Stomach (tissue), 9 donors: ENCODE measurements around the gene GABRB1. TPM values are rescaled to one million over a fixed set of nuclear protein-coding genes. Genes with fewer than 3 reads are reported as not detected.

Source experiments
- DNase-seq, 2 donors: peaks; one replicate each; pipeline versions ENCODE4 v3.0.0 to v3.0.0-alpha.2; 2013 to 2019
- H3K27ac ChIP-seq, 5 donors: fragments of 200-600 bp in 4 of 5; sonication (generic) in 4 of 5; one replicate each; pipeline ENCODE4 v1.5.1; 2013 to 2019; ENCODE audit warnings: mild to moderate bottlenecking in 1 of 5, moderate library complexity in 1 of 5
- H3K27me3 ChIP-seq, 3 donors: fragments of 200-600 bp; sonication (generic); one replicate each; pipeline ENCODE4 v1.5.1; 2017 to 2019; ENCODE audit warnings: mixed run types in 1 of 3
- H3K36me3 ChIP-seq, 4 donors: fragments of 200-600 bp; sonication (generic); 1 replicate in 3 of 4; 2 replicates in 1 of 4; pipeline ENCODE4 v1.5.1; 2016 to 2019
- H3K4me1 ChIP-seq, 4 donors: fragments of 200-600 bp; sonication (generic); one replicate each; pipeline ENCODE4 v1.5.1; 2016 to 2019
- H3K4me3 ChIP-seq, 4 donors: fragments of 200-600 bp; sonication (generic) in 3 of 4; one replicate each; pipeline ENCODE4 v1.5.1; 2016 to 2019; ENCODE audit warnings: mild to moderate bottlenecking in 1 of 4
- H3K9me3 ChIP-seq, 4 donors: fragments of 200-600 bp; sonication (generic); one replicate each; pipeline ENCODE4 v1.5.1; 2016 to 2019
- EP300 ChIP-seq: sonication (generic); formaldehyde crosslinking; IDR thresholded peaks from one replicate; pipeline ENCODE4 v1.6.1; 2017; ENCODE audit warnings: antibody characterized with exemption
- POLR2A ChIP-seq, 4 donors: fragments of 450-650 bp; IDR thresholded peaks; one replicate each; pipeline ENCODE4 v1.6.1; 2016; ENCODE audit warnings: antibody characterized with exemption in 4 of 4, control low read depth in 2 of 4, mild to moderate bottlenecking in 1 of 4, moderate library complexity in 1 of 4
- POLR2AphosphoS5 ChIP-seq, 3 donors: sonication (generic); formaldehyde crosslinking; IDR thresholded peaks; one replicate each; pipeline ENCODE4 v1.6.1; 2016; ENCODE audit warnings: antibody characterized with exemption in 3 of 3
- WGBS, 5 donors: extraction: QIAGEN DNeasy Blood & Tissue Kit in 3 of 5; methylation state at CpG; one replicate each; pipeline versions ENCODE4 v1.1.5 to v1.1.7; 2013 to 2018; 5-methylcytosine and 5-hydroxymethylcytosine counted together
- intact Hi-C: fragments of 100-400 bp; cut with DNase I; formaldehyde crosslinking; loops from one replicate; pipeline ENCODE4 v1.15.1; 2023; ENCODE audit warnings: low total_unique reads
- polyA plus RNA-seq, 3 donors: library from polyadenylated mRNA; stranded (reverse); fragments of 200-250 nt; gene quantifications; one replicate each; pipeline ENCODE4 v1.2.3, GENCODE V29; 2013
- total RNA-seq, 5 donors: library from RNA; depleted of rRNA; stranded (reverse); fragments of >200 nt; gene quantifications; one replicate each; pipeline versions ENCODE4 v1.1.0 to v1.2.3, GENCODE V29; 2014 to 2016
- TF ChIP-seq, protein P1 (sequence below), 7 experiments: fragments of 450-650 bp in 4 of 7; fragments of 200-600 bp in 3 of 7; sonication (generic) in 3 of 7; IDR thresholded peaks; one replicate each; pipeline ENCODE4 v1.5.1; 2016 to 2019; ENCODE audit warnings: antibody characterized with exemption in 7 of 7, control low read depth in 2 of 7, mild to moderate bottlenecking in 1 of 7
- donor health status: healthy with polysubstance abuse.
- donor health status: Bipolar disorder and iron deficiency.
- donor health status: healthy.

The GABRB1 gene
- total and polyA plus RNA-seq, 8 donors = 2.8 TPM; not detected in 7

- H3K27me3 ChIP-seq = no peaks in the 10 kb centered on the region
- no peak overlapping the region for H3K27ac ChIP-seq
- TF ChIP-seq, protein P1, sequence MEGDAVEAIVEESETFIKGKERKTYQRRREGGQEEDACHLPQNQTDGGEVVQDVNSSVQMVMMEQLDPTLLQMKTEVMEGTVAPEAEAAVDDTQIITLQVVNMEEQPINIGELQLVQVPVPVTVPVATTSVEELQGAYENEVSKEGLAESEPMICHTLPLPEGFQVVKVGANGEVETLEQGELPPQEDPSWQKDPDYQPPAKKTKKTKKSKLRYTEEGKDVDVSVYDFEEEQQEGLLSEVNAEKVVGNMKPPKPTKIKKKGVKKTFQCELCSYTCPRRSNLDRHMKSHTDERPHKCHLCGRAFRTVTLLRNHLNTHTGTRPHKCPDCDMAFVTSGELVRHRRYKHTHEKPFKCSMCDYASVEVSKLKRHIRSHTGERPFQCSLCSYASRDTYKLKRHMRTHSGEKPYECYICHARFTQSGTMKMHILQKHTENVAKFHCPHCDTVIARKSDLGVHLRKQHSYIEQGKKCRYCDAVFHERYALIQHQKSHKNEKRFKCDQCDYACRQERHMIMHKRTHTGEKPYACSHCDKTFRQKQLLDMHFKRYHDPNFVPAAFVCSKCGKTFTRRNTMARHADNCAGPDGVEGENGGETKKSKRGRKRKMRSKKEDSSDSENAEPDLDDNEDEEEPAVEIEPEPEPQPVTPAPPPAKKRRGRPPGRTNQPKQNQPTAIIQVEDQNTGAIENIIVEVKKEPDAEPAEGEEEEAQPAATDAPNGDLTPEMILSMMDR (IDR thresholded peaks at IDR 0.05) = no peak
- TF ChIP-seq EP300 = no peak
- no peak for TF ChIP-seq POLR2AphosphoS5 (IDR thresholded peaks at IDR 0.05)
- TF ChIP-seq POLR2A (IDR thresholded peaks at IDR 0.05) = no peak
- H3K36me3 ChIP-seq = no peaks in the 10 kb centered on the region
- 58 to 82% (median 72%) methylated on average over 1 of the region's 1 CpG for WGBS, 5 donors
- H3K4me3 ChIP-seq = no peak overlapping the region
- H3K9me3 ChIP-seq = no peaks in the 10 kb centered on the region
- no peaks in the 10 kb centered on the region for H3K4me1 ChIP-seq
- intact Hi-C loops = no loop called here
- DNase-seq = no peak
Observed at GRCh38 chr4:47432749-47433148, 401.4 kb downstream of the GABRB1 start.

DNA sequence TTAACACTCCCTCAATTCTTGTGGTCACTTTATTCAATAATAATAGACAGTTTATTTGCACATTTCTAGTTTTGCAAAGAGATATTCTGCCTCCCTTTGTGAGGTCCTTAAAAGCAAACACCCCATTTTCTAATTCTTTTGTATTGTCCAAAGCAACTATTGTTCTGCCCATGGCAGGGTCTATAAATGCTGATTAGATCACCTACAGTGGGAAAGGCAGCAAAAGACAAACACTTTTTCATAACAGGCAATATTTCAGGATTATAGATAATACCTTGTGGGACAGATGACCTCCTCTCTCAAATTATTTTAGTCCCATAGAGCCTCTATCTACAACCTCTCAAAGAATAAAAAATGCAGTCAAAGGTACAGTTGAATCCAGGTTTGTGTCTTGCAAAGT, 403.6 kb downstream of the GABRB1 start:
- DNase-seq = no peak

GRCh38 chr4:47442980-47443379, 411.6 kb downstream of the GABRB1 start:
- no peak for DNase-seq
- H3K4me1 ChIP-seq = no peaks in the 10 kb centered on the region
- H3K9me3 ChIP-seq = no peaks in the 10 kb centered on the region
- intact Hi-C loops = no loop called here
- no peaks in the 10 kb centered on the region for H3K27me3 ChIP-seq
- WGBS, 5 donors = 68 to 80% (median 78%) methylated on average over 5 of the region's 5 CpGs
- TF ChIP-seq EP300 = no peak
- no peak overlapping the region for H3K4me3 ChIP-seq
- H3K36me3 ChIP-seq = no peaks in the 10 kb centered on the region
- H3K27ac ChIP-seq = no peak overlapping the region

More for the DNA sequence above, 403.6 kb downstream of the GABRB1 start:
- H3K4me3 ChIP-seq = no peak overlapping the region
- intact Hi-C loops = no loop called here
- no peaks in the 10 kb centered on the region for H3K36me3 ChIP-seq
- no peaks in the 10 kb centered on the region for H3K27me3 ChIP-seq
- no peak for TF ChIP-seq POLR2AphosphoS5 (IDR thresholded peaks at IDR 0.05)
- TF ChIP-seq EP300 = no peak
- TF ChIP-seq, protein P1 (IDR thresholded peaks at IDR 0.05) = no peak
- no peak for TF ChIP-seq POLR2A (IDR thresholded peaks at IDR 0.05)
- H3K27ac ChIP-seq = no peak overlapping the region
- H3K4me1 ChIP-seq = no peaks in the 10 kb centered on the region
- H3K9me3 ChIP-seq = no peaks in the 10 kb centered on the region

DNA sequence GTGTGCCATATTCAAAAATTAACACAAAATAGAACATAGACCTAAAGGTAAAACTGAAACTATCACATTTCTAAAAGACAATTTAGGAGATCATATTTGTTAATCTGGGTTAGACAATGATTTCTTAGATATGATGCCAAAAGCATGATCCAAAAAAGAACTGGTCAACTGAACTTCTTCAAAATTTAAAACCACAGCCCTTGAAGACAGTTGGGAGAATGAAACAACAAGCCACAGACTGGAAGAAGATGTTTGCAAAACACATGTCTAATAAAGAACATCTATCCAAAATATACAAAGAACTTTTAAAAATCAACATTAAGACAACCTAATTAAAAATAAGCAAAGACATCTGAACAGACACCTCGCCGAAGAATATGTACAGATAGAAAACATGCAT, 412.7 kb downstream of the GABRB1 start:
- WGBS, 5 donors = 87 to 98% (median 94%) methylated on average over 2 of the region's 2 CpGs
- H3K9me3 ChIP-seq = no peaks in the 10 kb centered on the region
- H3K4me1 ChIP-seq = no peaks in the 10 kb centered on the region
- H3K27me3 ChIP-seq = no peaks in the 10 kb centered on the region
- intact Hi-C loops = no loop called here
- no peak for DNase-seq
- no peaks in the 10 kb centered on the region for H3K36me3 ChIP-seq
- H3K27ac ChIP-seq = no peak overlapping the region
- TF ChIP-seq POLR2A (IDR thresholded peaks at IDR 0.05) (no peak), EP300 (no peak), POLR2AphosphoS5 (IDR thresholded peaks at IDR 0.05) (no peak)
- TF ChIP-seq, protein P1 (IDR thresholded peaks at IDR 0.05) = no peak
- no peak overlapping the region for H3K4me3 ChIP-seq

- H3K4me1 ChIP-seq = no peaks in the 10 kb centered on the region
- 54 to 70% (median 68%) methylated on average over 4 of the region's 4 CpGs for WGBS, 5 donors
- no peak overlapping the region for H3K27ac ChIP-seq
- no peaks in the 10 kb centered on the region for H3K9me3 ChIP-seq
- no peak overlapping the region for H3K4me3 ChIP-seq
- DNase-seq = no peak
- intact Hi-C loops = no loop called here
- H3K27me3 ChIP-seq = no peaks in the 10 kb centered on the region
- H3K36me3 ChIP-seq = peaks cover 15 to 71% (median 59%) of the 10 kb centered on the region in 4 donors
- TF ChIP-seq EP300 = no peak
- TF ChIP-seq, protein P1 (IDR thresholded peaks at IDR 0.05) = no peak
- TF ChIP-seq POLR2AphosphoS5 (IDR thresholded peaks at IDR 0.05) = no peak
- TF ChIP-seq POLR2A (IDR thresholded peaks at IDR 0.05) = no peak
Observed at GRCh38 chr4:47451657-47452056, 420.3 kb downstream of the GABRB1 start.
